Superior temporal gyrus (tissue), 1 donor: ENCODE data around the gene IDH1.
A peak's percentile ranks its signal among the peaks of the same experiment; 100 is the strongest.
"Not testable (repeated sequence)": the region's sequence is repeated elsewhere in the genome, so short reads cannot be mapped to it uniquely, and the experiment has no call there.

Experiments used
- DNase-seq: peaks from one replicate; pipeline ENCODE4 v3.0.0-alpha.2; 2016; ENCODE audit errors: extremely low spot score

Gene IDH1

DNA sequence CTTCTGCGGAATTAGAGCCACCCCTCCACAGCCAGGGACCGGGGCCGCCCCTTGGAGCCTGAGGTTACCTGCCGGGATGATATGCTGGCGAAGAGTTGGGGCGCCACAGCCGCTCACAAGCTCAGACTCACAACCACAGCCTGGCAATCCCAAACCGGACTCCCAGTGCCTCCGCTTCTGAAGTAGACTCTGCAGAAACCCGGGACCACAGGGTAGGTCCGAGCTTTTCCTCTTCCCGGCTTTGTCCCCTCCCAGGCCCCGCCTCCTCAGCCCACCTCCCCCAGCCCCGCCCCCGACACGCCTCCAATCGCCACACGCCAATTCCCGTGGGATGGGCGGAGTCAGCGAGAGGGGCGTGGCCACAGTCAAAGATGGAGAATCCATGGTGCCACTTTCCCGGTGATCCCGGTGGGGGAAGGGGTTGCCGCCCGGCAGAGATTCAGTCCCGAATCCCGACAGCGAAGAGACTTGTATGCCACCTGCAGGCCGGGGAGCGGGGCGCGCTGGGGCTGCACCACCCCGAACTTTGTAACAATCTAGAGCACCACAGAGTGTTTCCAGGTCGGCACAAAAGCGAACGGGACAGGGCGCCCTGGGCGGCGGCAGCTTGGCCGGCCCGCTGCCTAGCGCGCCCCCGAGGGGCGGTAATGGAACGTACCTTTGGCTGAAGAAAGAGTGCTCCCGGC, at the start of gene IDH1:
Gene IDH1, minus strand, starts transcription at position 201 of the 686 bp plus-strand sequence. CDS start 3,520 bp downstream, outside the sequence.
- peak; percentile 96 for DNase-seq

DNA sequence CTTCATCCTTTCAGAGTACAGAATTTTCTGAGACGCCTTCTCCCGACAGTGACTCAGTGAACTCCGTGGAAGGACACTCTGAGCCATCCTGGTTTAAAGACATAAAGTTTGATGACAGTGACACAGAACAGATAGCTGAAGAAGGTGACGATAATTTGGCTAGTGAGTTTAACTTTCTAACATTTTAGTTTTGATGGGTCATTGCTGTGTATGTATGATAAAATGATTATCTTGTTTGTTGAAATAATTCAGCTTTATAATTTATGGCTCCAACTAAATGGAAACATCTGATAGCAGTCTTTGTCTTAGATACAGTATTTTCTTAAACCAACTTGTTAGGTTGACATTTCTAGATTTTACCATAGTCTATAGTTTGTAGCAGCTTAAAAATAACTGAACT, 49.3 kb upstream of the IDH1 start:
- DNase-seq, result no peak

DNA sequence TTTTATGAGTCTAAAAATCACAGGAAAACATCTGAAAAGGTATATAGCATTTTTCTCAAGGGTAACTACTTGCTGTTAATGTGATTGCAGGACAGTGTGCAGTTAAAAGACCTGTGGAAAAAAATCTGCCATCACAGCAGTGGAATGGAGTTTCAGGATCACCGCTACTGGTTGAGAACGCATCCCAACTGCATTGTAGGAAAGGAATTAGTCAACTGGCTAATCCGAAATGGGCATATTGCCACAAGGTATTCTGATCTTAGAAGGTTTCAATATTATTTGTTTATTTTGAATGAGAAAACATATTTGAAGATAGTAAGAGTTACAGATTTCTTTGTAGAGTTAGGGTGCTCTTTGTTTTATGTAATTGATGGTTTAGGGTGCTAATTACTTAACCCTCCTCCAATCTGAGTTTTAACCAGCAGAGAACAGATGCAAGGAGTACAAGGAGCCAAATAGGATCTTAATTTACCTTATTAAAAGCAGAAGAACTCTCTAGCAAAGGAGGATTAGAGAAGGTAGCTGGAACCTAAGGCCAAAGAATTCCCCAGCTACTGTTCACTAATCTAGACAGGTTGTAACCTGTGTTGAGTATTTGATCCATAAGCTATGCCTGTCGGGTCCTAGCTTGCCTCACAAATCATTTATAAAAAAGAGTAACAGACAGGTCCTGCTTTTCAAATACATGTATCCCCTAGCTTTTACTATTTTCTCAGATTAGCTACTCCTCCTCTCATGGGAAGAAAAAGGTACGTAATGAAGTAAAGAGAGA, 46.2 kb upstream of the IDH1 start:
- DNase-seq, result no peak

DNA sequence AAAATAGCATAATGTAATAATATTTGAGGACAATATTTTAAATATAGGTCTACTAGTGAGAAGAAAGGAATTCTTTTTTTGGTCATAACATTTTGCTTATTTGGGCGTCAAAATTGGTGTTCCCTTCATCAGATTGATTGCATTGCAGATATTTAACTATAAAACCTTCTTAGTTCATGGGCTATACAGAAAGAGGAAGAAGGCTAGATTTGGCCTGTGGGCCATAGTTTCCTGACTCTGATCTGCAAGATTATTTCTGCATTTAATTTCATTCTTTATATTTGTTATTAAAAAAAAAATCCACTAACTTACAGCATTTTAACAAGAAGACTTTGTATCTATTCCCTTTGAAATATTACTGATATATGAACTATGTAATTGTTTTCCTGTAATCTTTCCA, 43.1 kb upstream of the IDH1 start:
- DNase-seq, result no peak

DNA sequence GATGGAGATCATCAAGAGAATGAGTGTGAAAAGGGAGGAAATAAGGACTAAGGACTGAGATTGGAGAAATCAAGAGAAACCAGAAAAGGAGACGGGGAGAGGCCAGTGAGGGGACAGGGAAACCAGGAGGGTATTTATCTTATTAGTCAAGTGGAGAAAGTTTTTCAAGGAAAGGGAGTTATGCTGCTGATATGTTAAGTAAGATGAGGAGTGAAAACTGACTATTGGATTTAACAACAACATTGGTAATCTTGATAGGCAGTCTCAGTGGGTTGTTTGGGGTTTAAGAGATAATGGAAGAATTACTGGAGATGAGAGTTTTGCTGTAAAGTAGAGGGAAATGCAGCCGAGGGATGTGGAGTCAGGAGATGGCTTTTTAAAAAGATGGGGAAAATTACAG, 41.7 kb upstream of the IDH1 start:
- no peak for DNase-seq

DNA sequence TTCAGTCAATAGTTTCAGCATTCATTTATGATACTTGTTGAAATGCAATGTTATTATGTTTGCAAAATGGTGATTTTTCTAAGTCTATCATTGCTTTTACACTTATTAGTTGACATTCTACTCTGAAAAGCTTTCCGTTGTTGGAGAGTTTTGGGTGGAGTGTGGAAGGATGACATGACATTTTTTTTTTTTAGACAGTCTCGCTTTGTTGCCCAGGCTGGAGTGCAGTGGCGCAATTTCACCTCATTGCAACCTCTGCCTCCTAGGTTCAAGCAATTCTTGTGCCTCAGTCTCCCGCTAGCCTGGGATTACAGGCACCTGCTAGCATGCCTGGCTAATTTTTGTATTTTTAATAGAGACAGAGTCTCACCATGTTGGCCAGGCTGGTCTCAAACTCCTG, 41.0 kb upstream of the IDH1 start:
- DNase-seq, result no peak

DNA sequence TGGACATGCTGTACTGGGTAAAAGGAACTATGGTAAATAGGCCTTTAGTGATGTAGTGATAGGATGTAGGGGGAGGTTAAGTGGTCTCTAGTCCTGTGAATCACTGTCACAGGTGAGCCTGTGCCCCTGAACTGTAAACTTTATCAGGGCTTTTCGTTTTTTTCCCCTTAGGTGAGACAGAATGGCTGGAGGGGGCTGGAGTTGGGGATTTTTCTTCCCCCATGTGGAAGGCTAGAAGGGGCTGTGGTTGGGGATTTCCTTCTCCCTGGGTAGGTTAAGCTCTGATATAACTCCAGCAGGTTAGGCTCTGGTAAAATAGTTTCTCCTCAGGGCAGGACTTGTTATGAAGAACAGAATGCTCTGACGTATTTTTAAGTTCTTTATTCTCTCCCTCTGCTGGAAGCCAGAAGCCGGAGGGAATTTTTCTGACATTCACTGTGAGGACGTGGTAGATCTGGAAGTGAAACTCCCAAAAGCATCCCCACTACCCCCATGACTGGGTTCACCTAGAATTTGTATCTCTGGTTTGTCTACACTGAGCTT, 39.7 kb upstream of the IDH1 start:
- DNase-seq, result no peak

DNA sequence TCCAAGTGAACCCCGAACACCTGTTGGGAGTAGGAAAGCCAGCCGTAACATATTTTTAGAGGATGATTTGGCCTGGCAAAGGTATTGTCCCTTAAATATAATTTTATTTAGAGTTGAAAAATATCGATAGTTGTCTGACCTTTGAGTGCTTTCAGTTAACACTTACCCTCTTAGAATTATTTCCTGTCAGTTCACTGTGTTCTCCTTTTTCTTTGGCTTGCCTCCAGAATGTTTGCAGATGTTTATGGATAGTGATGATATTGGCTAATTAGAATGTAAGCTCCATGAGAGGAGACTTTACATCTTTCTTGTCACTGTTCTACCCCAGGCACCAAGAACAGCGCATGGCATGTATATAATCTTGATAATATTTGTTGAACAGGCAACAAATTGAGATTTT, 31.0 kb upstream of the IDH1 start:
- no peak for DNase-seq

DNA sequence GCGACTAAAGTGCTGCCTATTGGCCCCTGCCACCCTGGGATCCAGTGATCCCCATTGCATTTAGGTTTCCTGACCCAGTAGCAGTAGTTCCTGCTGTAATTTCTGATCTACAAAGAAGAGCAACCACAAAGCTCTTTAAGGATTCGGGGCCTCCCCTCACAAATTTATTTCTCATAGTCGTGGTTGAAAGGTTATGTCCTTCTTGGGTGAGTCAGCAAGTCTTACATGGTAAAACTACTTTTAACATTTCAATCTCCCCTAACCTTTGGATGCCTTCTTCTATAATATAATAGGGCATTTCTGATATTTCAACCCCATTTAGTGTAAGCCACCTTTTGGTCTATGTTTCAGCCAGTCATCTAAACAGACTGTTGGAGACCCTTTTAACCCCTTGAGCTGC, 26.1 kb upstream of the IDH1 start:
- no peak for DNase-seq

DNA sequence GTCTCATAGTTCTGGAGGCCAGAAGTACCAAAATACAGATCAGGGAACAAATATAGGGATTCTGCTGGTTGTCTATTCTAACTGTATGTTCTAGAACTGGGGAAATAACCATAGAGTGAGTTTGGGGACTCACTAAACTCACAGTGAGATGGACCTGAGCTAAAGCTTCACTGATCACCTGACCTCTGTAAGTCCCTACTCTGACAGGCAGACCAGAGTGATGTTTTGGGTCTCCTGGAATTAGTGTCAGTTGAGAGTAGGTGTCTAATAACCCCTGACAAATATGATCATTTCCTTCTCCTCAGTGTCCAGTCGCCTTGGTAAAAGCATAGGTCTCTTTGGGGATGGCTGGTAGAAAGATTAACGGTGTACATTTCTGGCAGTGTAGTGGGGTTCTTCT, 25.4 kb upstream of the IDH1 start:
- no peak for DNase-seq

DNA sequence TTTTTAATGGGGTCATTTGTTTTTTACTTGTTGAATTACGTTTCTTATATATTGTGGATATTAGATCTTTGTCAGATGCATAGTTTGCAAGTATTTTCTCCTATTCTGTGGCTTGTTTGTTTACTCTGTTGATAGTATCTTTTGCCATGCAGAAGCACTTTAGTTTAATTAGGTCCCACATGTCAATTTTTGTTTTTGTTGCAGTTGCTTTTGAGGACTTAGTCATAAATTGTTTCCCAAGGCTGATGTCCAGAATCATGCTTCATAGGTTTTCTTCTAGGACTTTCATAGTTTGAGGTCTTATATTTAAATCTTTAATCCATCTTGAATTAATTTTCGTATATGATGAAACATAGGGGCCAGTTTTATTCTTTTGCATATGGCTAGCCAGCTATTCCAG, 24.4 kb upstream of the IDH1 start:
- DNase-seq, result no peak

DNA sequence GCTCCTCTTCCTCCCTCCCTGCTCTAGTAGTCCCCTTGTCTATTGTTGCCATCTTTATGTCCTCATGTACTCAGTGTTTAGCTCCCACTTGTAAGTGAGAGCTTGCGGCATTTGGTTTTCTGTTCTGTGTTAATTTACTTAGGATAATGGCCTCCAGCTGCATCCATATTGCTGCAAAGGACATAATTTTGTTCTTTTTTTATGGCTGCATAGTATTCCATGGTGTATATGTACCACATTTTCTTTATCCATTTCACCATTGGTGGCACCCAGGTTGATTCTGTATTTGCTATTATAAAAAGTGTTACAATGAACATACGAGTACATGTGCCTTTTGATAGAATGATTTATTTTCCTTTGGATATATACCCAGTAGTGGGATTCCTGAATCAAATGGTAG, 23.7 kb upstream of the IDH1 start:
- no peak for DNase-seq

DNA sequence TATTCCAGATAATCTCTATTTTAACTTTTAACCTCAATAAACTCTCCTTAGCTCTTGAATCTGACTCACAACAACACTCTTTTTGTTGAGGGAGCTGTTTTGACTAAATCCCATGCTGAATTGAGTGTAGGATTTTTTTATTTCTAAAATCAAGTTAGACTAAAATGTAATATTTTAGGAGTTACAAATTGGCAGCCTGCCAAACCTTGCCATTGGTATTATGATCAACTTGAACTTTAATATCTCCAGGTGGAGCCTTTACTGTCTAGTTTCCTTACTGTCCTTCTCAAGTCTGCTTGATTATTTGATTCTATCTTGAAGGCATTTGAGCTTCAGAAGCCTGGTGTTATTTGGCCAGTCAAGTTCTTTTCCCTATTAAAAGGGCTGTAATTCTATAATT, 19.9 kb upstream of the IDH1 start:
- no peak for DNase-seq

DNA sequence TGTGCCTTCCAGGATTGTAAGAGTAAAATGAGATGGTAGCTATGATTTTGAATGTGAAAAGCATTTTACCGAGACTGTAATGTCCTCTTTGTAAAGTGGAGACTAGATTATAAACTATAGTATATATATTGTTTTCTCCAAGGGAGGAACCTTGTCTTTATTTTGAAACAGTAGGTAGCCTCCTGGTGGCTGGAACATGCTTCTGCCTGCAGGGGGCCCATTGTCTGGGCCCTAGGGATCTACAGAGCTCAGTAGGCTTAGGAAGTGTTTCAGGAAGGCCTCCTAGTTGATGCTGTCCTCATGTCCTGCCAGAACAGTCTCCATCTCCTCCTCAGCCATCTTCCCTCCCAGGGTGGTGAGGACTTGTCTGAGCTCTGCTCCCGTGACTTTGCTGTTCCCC, 14.2 kb upstream of the IDH1 start:
- no peak for DNase-seq

DNA sequence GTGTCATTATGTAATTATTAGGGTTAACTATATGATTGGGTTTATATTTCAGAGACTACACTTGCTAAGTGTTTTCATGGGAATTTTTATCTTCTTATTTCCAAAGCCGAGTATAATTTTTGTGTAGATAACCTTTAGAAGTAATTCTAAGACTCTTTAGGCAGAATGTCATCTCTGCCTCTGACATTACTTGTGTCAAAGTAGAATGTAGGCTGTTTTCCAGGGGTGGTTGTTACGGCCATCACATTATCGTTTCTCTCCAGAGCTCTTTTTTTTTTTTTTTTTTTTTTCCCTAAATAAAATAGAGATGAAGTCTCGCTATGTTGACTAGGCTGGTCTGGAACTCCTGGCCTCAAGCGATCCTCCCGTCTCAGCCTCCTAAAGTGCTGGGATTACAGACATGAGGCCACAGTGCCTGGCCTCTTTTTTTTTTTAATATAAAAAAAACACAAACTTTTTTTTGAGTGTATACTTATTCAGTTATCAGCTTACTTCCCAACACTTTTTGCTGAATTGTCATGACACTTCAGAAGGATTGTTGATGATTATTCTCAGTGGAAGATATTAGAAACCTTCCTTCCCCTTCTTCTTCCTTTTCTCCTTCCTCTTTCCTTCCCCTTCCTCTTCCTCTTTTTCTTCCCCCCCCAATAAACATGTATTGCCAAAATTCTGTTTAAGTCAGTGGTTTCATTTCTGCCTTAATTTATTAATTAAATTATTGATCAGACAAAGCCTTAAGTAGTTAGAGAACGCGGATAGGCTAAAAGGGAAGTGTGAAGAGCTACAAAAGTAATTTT, 13.5 kb upstream of the IDH1 start:
- no peak for DNase-seq

DNA sequence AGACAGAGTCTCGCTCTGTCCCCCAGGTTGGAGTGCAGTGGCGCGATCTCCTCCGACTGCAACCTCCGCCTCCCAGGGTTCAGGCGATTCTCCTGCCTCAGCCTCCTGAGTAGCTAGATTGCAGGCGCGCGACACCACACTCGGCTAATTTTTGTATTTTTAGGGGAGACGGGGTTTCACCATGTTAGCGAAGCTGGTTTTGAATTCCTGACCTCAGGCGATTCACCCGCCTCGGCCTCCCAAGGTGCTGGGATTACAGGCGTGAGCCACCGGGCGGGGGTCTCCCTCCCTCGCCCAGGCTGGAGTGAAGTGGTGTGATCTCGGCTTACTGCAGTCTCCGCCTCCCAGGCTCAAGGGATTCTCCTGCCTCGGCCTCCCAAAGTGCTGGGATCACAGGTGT, 12.7 kb upstream of the IDH1 start:
- DNase-seq, result not testable (repeated sequence)

DNA sequence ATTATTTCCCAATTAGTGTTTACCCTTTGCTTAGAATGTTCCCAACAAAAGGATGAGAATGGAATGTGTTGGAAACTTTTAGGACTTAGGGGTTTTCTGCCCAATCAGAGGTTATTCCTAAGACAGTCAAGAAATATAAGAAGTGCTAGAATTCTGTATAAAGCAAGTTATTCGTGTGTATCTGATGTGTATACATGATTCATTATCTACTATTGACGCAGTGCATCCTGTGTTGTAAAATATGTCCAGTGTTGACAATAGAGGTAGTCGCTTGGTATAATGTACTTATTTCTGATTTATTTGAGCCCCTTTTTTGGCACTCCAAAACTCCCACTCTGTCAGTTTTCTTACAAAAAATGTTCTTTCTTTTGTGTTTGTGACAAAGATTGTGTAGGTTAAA, 12.1 kb upstream of the IDH1 start:
- DNase-seq, result no peak

DNA sequence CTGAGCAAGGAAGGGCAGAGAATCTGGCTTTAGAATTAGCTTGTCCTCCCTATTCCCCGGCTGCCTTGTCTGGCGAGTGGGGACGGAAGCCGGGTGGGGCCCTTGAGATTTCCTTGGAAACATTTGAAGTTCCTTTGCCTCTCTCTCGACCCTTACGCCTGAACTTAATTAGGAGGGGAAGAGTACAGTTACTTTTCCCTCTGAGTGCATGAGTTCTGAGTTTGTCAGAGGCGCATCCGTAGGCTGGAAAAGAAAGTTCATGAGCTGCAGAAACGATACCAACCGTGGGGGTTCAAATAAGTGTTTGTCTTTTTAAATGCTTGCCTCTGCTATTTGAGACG, 11.7 kb upstream of the IDH1 start:
- no peak for DNase-seq

DNA sequence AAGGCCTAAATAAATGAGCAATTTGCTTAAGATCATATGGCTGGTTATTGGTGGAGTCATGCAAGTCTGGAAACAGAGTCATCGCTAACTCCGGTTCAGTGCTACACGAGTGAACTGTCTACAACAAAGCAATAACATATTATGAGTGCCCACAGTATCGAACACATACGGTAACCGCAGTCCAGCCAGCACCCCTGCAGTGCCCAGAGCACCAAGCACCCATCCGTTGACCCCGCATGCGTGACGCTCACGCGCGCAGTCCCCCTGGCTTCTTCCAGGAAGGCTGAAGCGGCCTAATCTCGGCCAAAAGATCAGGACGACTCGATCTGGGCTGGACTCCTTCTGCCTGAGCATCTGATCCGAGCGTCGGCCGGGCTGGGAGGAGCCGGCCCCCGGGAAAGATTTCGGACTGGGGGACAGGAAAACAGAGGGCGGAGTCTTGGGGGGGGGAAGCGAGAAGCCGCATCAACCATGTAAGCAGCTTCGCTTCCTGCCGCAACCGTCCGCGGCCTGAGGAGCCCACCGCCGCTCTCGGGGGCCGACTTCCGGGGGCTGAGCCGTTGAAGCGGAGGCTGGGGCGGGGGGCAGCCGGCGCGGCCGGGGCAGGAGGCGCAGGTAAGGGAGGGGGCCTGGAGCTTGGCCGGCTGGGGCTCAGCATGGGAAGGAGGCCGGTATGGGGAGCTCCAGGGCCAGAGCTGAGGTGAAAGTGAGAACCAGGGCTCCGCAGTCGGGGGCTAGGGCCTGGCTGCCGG, 11.1 kb upstream of the IDH1 start, which contains the start of gene PIKFYVE:
Gene PIKFYVE, plus strand, starts transcription at position 455 of the 752 bp plus-strand sequence. CDS start 5,265 bp downstream, outside the sequence.
- peak; percentile 99 for DNase-seq

DNA sequence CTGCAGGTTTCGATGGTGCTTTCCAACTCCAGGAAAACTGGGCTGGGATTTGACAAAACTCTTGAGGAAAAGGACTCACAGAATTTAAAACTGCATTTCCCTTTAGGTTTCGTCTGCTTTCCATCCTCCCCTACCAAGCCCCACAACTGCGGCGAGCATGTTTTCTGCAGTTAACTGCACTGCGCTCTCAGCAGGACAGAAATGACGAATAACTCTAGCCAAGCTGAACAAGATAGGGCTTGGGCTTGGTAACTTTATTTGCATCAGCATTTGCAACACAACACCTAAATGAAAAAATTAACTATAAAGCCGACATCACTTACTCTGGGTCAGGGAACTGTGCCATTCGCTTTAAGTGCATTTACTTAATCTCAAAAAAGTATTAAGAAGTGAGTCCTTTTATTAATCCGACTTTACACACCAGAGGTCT, 10.5 kb upstream of the IDH1 start:
- no peak for DNase-seq
